ENCODE results near the gene SYNPO2L.

DNA sequence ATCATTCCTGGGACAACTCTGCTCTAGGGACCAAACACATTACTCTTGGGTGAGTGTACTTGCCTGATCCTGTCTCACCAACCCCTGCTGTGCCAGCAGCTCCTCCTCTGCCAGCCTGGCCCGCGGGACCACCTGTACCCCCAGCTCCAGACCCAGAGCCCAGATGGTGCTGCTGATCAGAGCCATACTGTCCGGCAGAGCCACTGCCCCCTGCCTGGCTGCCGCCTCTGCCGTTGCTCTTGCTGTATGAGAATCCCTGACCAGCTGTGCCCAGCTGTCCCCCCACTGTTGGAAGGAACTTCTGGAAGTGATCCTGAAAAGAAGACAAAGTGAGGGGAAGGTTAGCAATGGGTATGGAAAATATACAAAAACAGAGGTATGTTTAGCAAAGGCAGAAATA, 21.4 kb downstream of the SYNPO2L start:
- TF ChIP-seq, protein P1, sequence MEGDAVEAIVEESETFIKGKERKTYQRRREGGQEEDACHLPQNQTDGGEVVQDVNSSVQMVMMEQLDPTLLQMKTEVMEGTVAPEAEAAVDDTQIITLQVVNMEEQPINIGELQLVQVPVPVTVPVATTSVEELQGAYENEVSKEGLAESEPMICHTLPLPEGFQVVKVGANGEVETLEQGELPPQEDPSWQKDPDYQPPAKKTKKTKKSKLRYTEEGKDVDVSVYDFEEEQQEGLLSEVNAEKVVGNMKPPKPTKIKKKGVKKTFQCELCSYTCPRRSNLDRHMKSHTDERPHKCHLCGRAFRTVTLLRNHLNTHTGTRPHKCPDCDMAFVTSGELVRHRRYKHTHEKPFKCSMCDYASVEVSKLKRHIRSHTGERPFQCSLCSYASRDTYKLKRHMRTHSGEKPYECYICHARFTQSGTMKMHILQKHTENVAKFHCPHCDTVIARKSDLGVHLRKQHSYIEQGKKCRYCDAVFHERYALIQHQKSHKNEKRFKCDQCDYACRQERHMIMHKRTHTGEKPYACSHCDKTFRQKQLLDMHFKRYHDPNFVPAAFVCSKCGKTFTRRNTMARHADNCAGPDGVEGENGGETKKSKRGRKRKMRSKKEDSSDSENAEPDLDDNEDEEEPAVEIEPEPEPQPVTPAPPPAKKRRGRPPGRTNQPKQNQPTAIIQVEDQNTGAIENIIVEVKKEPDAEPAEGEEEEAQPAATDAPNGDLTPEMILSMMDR (IDR thresholded peaks at IDR 0.05), result no peak
- no peak for TF ChIP-seq EZH2 (IDR thresholded peaks at IDR 0.05; ENCODE audit: borderline replicate concordance, insufficient read depth, low read depth, low read length, poor library complexity, severe bottlenecking)
